ENCODE results near the gene LMTK3.

GRCh38 chr19:48514123-48514458 lies 2.5 kb upstream of the LMTK3 start:
- TF ChIP-seq CTCF (IDR thresholded peaks at IDR 0.05) (no peak), POLR2A (IDR thresholded peaks at IDR 0.05) (no peak), POLR2AphosphoS5 (IDR thresholded peaks at IDR 0.05) (no peak), EP300 (IDR thresholded peaks at IDR 0.05) (no peak)
